H9 (cell line): ENCODE measurements around the gene CHST5. TPM values are rescaled to one million over a fixed set of nuclear protein-coding genes. Genes with fewer than 3 reads are reported as not detected.

Experiments
- DNase-seq: peaks from one replicate; pipeline ENCODE4 v3.0.0-alpha.2; 2017
- H2AFZ ChIP-seq: one replicate; pipeline ENCODE4 v1.6.1; 2013; ENCODE audit warnings: mild to moderate bottlenecking, low read length, control low read depth, moderate library complexity
- H2AK5ac ChIP-seq: 2 replicates; pipeline ENCODE4 v1.6.1; 2013; ENCODE audit warnings: low read length, control low read depth, mixed read lengths; ENCODE audit not compliant: insufficient read length
- H2BK120ac ChIP-seq: one replicate; pipeline ENCODE4 v1.6.1; 2013; ENCODE audit warnings: low read depth, mild to moderate bottlenecking, low read length, control low read depth, inconsistent platforms; ENCODE audit not compliant: poor library complexity, severe bottlenecking
- H2BK12ac ChIP-seq: 2 replicates; pipeline ENCODE4 v1.6.1; 2013; ENCODE audit warnings: low read length, control low read depth, mixed read lengths, low read depth; ENCODE audit not compliant: insufficient read length
- H2BK15ac ChIP-seq: 2 replicates; pipeline ENCODE4 v1.6.1; 2013; ENCODE audit warnings: low read depth, low read length, control low read depth
- H2BK20ac ChIP-seq: one replicate; pipeline ENCODE4 v1.6.1; 2013; ENCODE audit warnings: low read depth, mild to moderate bottlenecking, low read length, control low read depth, inconsistent platforms; ENCODE audit not compliant: poor library complexity, severe bottlenecking
- H2BK5ac ChIP-seq: 2 replicates; pipeline ENCODE4 v1.6.1; 2013; ENCODE audit warnings: low read length, control low read depth, mixed read lengths; ENCODE audit not compliant: insufficient read length
- H3K14ac ChIP-seq: 2 replicates; pipeline ENCODE4 v1.6.1; 2013; ENCODE audit warnings: low read length, control low read depth; ENCODE audit not compliant: insufficient read depth
- H3K18ac ChIP-seq: 2 replicates; pipeline ENCODE4 v1.6.1; 2013; ENCODE audit warnings: low read depth, mild to moderate bottlenecking, mixed read lengths, low read length, control low read depth; ENCODE audit not compliant: insufficient read length
- H3K23ac ChIP-seq: 2 replicates; pipeline ENCODE4 v1.6.1; 2013; ENCODE audit warnings: low read length, control low read depth, mixed read lengths, low read depth; ENCODE audit not compliant: insufficient read length
- H3K23me2 ChIP-seq: 2 replicates; pipeline ENCODE4 v1.6.1; 2013; ENCODE audit warnings: low read depth, mild to moderate bottlenecking, mixed read lengths, low read length, control low read depth; ENCODE audit not compliant: insufficient read length, poor library complexity, severe bottlenecking
- H3K27ac ChIP-seq: 2 replicates; pipeline ENCODE4 v1.5.1; 2013; ENCODE audit warnings: low read length, control low read depth, mixed read lengths, low read depth; ENCODE audit not compliant: insufficient read length
- H3K27me3 ChIP-seq: 2 replicates; pipeline ENCODE4 v1.6.1; 2013; ENCODE audit warnings: low read length, control low read depth, inconsistent platforms; ENCODE audit not compliant: insufficient read depth
- H3K4ac ChIP-seq: 2 replicates; pipeline ENCODE4 v1.6.1; 2013; ENCODE audit warnings: low read depth, mild to moderate bottlenecking, control low read depth, inconsistent platforms, low read length, moderate library complexity
- H3K4me1 ChIP-seq: 2 replicates; pipeline ENCODE4 v1.6.1; 2013; ENCODE audit warnings: low read length, control low read depth, inconsistent platforms; ENCODE audit not compliant: insufficient read depth
- H3K4me2 ChIP-seq: 2 replicates; pipeline ENCODE4 v1.6.1; 2013; ENCODE audit warnings: low read length, control low read depth, mixed read lengths; ENCODE audit not compliant: insufficient read length, insufficient read depth
- H3K56ac ChIP-seq: 2 replicates; pipeline ENCODE4 v1.6.1; 2013; ENCODE audit warnings: low read depth, mild to moderate bottlenecking, mixed read lengths, low read length, control low read depth; ENCODE audit not compliant: insufficient read length
- H3K79me1 ChIP-seq: 2 replicates; pipeline ENCODE4 v1.6.1; 2013; ENCODE audit warnings: low read depth, mild to moderate bottlenecking, moderate library complexity, low read length, control low read depth, inconsistent platforms; ENCODE audit not compliant: insufficient read depth, poor library complexity, severe bottlenecking
- H3K79me2 ChIP-seq: 2 replicates; pipeline ENCODE4 v1.6.1; 2013; ENCODE audit warnings: low read length, control low read depth, inconsistent platforms; ENCODE audit not compliant: insufficient read depth
- H3K9ac ChIP-seq: 2 replicates; pipeline ENCODE4 v1.6.1; 2013; ENCODE audit warnings: low read length, control low read depth, mixed read lengths; ENCODE audit not compliant: insufficient read length; ENCODE audit errors: extremely low read depth
- H3K9me3 ChIP-seq: one replicate; pipeline ENCODE4 v1.6.1; 2013; ENCODE audit warnings: low read depth, low read length, inconsistent platforms; ENCODE audit not compliant: control insufficient read depth
- H3T11ph ChIP-seq: one replicate; pipeline ENCODE4 v1.6.1; 2013; ENCODE audit warnings: mild to moderate bottlenecking, low read length, control low read depth, inconsistent platforms
- H4K20me1 ChIP-seq: one replicate; pipeline ENCODE4 v1.6.1; 2013; ENCODE audit not compliant: control insufficient read depth, insufficient read length, insufficient read depth
- H4K5ac ChIP-seq: 2 replicates; pipeline ENCODE4 v1.6.1; 2013; ENCODE audit warnings: low read depth, mild to moderate bottlenecking, mixed read lengths, low read length, control low read depth; ENCODE audit not compliant: insufficient read length
- H4K8ac ChIP-seq: replicated peaks from 2 replicates; pipeline ENCODE4 v1.6.1; 2013; ENCODE audit warnings: low read length, control low read depth, mixed read lengths, low read depth; ENCODE audit not compliant: insufficient read length
- H4K91ac ChIP-seq: 2 replicates; pipeline ENCODE4 v1.6.1; 2013; ENCODE audit warnings: low read depth, mild to moderate bottlenecking, moderate library complexity, mixed read lengths, low read length, control low read depth; ENCODE audit not compliant: insufficient read length
- H3K27ac Mint-ChIP-seq, 3 experiments: 2 replicates in 2 of 3; 3 replicates in 1 of 3; pipeline ENCODE4 v1.8.0; 2020 to 2021; ENCODE audit warnings: mixed read lengths in 3 of 3, mild to moderate bottlenecking in 1 of 3, moderate library complexity in 1 of 3
- H3K27me3 Mint-ChIP-seq: 2 replicates; pipeline ENCODE4 v1.8.0; 2021; ENCODE audit warnings: low read depth, mild to moderate bottlenecking, moderate library complexity, mixed read lengths
- H3K36me3 Mint-ChIP-seq, 3 experiments: 2 replicates in 2 of 3; 3 replicates in 1 of 3; pipeline ENCODE4 v1.8.0; 2020 to 2021; ENCODE audit warnings: low read depth in 3 of 3, mixed read lengths in 3 of 3; ENCODE audit not compliant: insufficient read depth in 1 of 3
- H3K4me1 Mint-ChIP-seq, 2 experiments: 2 replicates each; pipeline ENCODE4 v1.8.0; 2020; ENCODE audit warnings: mixed read lengths in 2 of 2
- H3K4me3 Mint-ChIP-seq, 2 experiments: 2 replicates in 1 of 2; 3 replicates in 1 of 2; pipeline ENCODE4 v1.8.0; 2020 to 2021; ENCODE audit warnings: mild to moderate bottlenecking in 2 of 2, mixed read lengths in 2 of 2, moderate library complexity in 1 of 2
- H3K9me3 Mint-ChIP-seq, 2 experiments: 2 replicates in 1 of 2; 3 replicates in 1 of 2; pipeline ENCODE4 v1.8.0; 2020; ENCODE audit warnings: mild to moderate bottlenecking in 2 of 2, mixed read lengths in 2 of 2, moderate library complexity in 1 of 2
- CTCF ChIP-seq: fragments of 200-600 bp; sonication (generic); conservative IDR thresholded peaks from 3 replicates; pipeline ENCODE4 v1.8.0; 2021; ENCODE audit warnings: antibody characterized with exemption, mild to moderate bottlenecking
- WGBS: extraction: QIAGEN DNeasy Blood & Tissue Kit; methylation state at CpG from one replicate; pipeline ENCODE4 v1.1.7; 2013; ENCODE audit warnings: missing lambda C conversion rate, low lambda C conversion rate, mixed read lengths; ENCODE audit not compliant: insufficient read length; ENCODE audit errors: extremely low coverage; 5-methylcytosine and 5-hydroxymethylcytosine counted together
- total RNA-seq: library from RNA; stranded (reverse); gene quantifications from 2 replicates; pipeline ENCODE4 v1.2.1, GENCODE V29; 2021

Gene CHST5
- total RNA-seq, 1 experiment from 2014 or later = not detected

GRCh38 chr16:75579281-75579834 lies 43.5 kb upstream of the CHST5 start:
- Histone ChIP-seq H4K91ac (no peak overlapping the region), H3K23ac (no peak overlapping the region), H3K18ac (no peak overlapping the region), H2BK20ac (no peak overlapping the region), H3K4me2 (no peak overlapping the region), H3K56ac (no peak overlapping the region), H4K5ac (no peak overlapping the region), H3K27ac (no peak overlapping the region), H3K79me2 (no peaks in the 10 kb centered on the region), H3K9me3 (no peaks in the 10 kb centered on the region), H2BK12ac (no peak overlapping the region), H3K23me2 (no peaks in the 10 kb centered on the region), H3K4me1 (peaks cover 8% of the 10 kb centered on the region; the same call in 1 of the 2 replicates), H4K8ac (no peak overlapping the region), H2AK5ac (no peak overlapping the region), H2BK5ac (no peak overlapping the region), H3T11ph (no peak overlapping the region), H3K27me3 (no peaks in the 10 kb centered on the region), H3K4ac (no peak overlapping the region), H2AFZ (no peak overlapping the region), H4K20me1 (no peaks in the 10 kb centered on the region), H3K9ac (no peak overlapping the region), H3K79me1 (no peaks in the 10 kb centered on the region), H3K14ac (no peak overlapping the region), H2BK120ac (no peak overlapping the region), H2BK15ac (no peak overlapping the region)
- DNase-seq = no peak
- no peak overlapping the region for H3K4me3 Mint-ChIP-seq
- H3K27ac Mint-ChIP-seq = no peak overlapping the region
- H3K9me3 Mint-ChIP-seq = no peaks in the 10 kb centered on the region
- no CpG with 5 or more reads among the region's 7 CpGs for WGBS
- no peaks in the 10 kb centered on the region for H3K27me3 Mint-ChIP-seq
- peaks cover 12 to 40% (median 35%) of the 10 kb centered on the region in 3 experiments; a peak in 6 of 7 replicates for H3K36me3 Mint-ChIP-seq
- TF ChIP-seq CTCF = no peak
- H3K4me1 Mint-ChIP-seq = peaks cover 14 to 15% of the 10 kb centered on the region in 2 experiments
